Stomach (tissue), 9 donors: ENCODE measurements around the gene SIN3B. TPM values are rescaled to one million over a fixed set of nuclear protein-coding genes. Genes with fewer than 3 reads are reported as not detected.

Experiments
- DNase-seq, 2 donors: peaks; one replicate each; pipeline versions ENCODE4 v3.0.0 to v3.0.0-alpha.2; 2013 to 2019
- H3K27ac ChIP-seq, 5 donors: fragments of 200-600 bp in 4 of 5; sonication (generic) in 4 of 5; one replicate each; pipeline ENCODE4 v1.5.1; 2013 to 2019; ENCODE audit warnings: mild to moderate bottlenecking in 1 of 5, moderate library complexity in 1 of 5
- H3K27me3 ChIP-seq, 3 donors: fragments of 200-600 bp; sonication (generic); one replicate each; pipeline ENCODE4 v1.5.1; 2017 to 2019; ENCODE audit warnings: mixed run types in 1 of 3
- H3K36me3 ChIP-seq, 4 donors: fragments of 200-600 bp; sonication (generic); 1 replicate in 3 of 4; 2 replicates in 1 of 4; pipeline ENCODE4 v1.5.1; 2016 to 2019
- H3K4me1 ChIP-seq, 4 donors: fragments of 200-600 bp; sonication (generic); one replicate each; pipeline ENCODE4 v1.5.1; 2016 to 2019
- H3K4me3 ChIP-seq, 4 donors: fragments of 200-600 bp; sonication (generic) in 3 of 4; one replicate each; pipeline ENCODE4 v1.5.1; 2016 to 2019; ENCODE audit warnings: mild to moderate bottlenecking in 1 of 4
- H3K9me3 ChIP-seq, 4 donors: fragments of 200-600 bp; sonication (generic); one replicate each; pipeline ENCODE4 v1.5.1; 2016 to 2019
- EP300 ChIP-seq: sonication (generic); formaldehyde crosslinking; IDR thresholded peaks from one replicate; pipeline ENCODE4 v1.6.1; 2017; ENCODE audit warnings: antibody characterized with exemption
- POLR2A ChIP-seq, 4 donors: fragments of 450-650 bp; IDR thresholded peaks; one replicate each; pipeline ENCODE4 v1.6.1; 2016; ENCODE audit warnings: antibody characterized with exemption in 4 of 4, control low read depth in 2 of 4, mild to moderate bottlenecking in 1 of 4, moderate library complexity in 1 of 4
- POLR2AphosphoS5 ChIP-seq, 3 donors: sonication (generic); formaldehyde crosslinking; IDR thresholded peaks; one replicate each; pipeline ENCODE4 v1.6.1; 2016; ENCODE audit warnings: antibody characterized with exemption in 3 of 3
- WGBS, 5 donors: extraction: QIAGEN DNeasy Blood & Tissue Kit in 3 of 5; methylation state at CpG; one replicate each; pipeline versions ENCODE4 v1.1.5 to v1.1.7; 2013 to 2018; 5-methylcytosine and 5-hydroxymethylcytosine counted together
- intact Hi-C: fragments of 100-400 bp; cut with DNase I; formaldehyde crosslinking; loops from one replicate; pipeline ENCODE4 v1.15.1; 2023; ENCODE audit warnings: low total_unique reads
- polyA plus RNA-seq, 3 donors: library from polyadenylated mRNA; stranded (reverse); fragments of 200-250 nt; gene quantifications; one replicate each; pipeline ENCODE4 v1.2.3, GENCODE V29; 2013
- total RNA-seq, 5 donors: library from RNA; depleted of rRNA; stranded (reverse); fragments of >200 nt; gene quantifications; one replicate each; pipeline versions ENCODE4 v1.1.0 to v1.2.3, GENCODE V29; 2014 to 2016
- TF ChIP-seq, protein P1 (sequence below), 7 experiments: fragments of 450-650 bp in 4 of 7; fragments of 200-600 bp in 3 of 7; sonication (generic) in 3 of 7; IDR thresholded peaks; one replicate each; pipeline ENCODE4 v1.5.1; 2016 to 2019; ENCODE audit warnings: antibody characterized with exemption in 7 of 7, control low read depth in 2 of 7, mild to moderate bottlenecking in 1 of 7
- donor health status: healthy with polysubstance abuse.
- donor health status: Bipolar disorder and iron deficiency.
- donor health status: healthy.

The SIN3B gene
- total and polyA plus RNA-seq, 8 donors: 9.2 to 566 (median 62.4) TPM

DNA sequence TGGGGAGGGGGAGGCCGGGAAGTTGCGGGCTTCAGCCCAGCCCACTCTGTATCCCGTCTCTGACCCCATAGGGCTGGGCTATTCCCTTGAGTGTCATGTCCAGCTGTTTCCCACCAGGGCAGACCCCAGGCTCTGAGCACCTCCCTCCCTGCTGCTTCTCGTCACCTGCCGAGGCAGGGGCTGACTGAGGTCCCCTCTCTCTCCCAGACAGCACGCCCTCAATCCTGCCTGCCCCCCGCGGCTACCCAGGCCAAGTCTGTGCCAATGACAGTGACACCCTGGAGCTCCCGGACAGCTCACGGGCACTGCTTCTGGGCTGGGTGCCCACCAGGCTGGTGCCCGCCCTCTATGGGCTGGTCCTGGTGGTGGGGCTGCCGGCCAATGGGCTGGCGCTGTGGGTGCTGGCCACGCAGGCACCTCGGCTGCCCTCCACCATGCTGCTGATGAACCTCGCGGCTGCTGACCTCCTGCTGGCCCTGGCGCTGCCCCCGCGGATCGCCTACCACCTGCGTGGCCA is 60.2 kb downstream of the SIN3B start:
- Histone ChIP-seq H3K27ac (peak overlapping the region; percentile 50 to 79 (median 58)), H3K27me3 (peaks cover 0 to 43% (median 5%) of the 10 kb centered on the region in 3 donors), H3K4me1 (peaks cover 0 to 19% (median 10%) of the 10 kb centered on the region in 4 donors), H3K4me3 (peak overlapping the region; percentile 17 to 29 (median 20)), H3K36me3 (no peaks in the 10 kb centered on the region), H3K9me3 (no peaks in the 10 kb centered on the region)
- DNase-seq: peak in 1 of 2 donors; percentile 50
- no peak for TF ChIP-seq POLR2A (IDR thresholded peaks at IDR 0.05)
- no peak for TF ChIP-seq POLR2AphosphoS5 (IDR thresholded peaks at IDR 0.05)
- no peak for TF ChIP-seq EP300
- TF ChIP-seq, protein P1, sequence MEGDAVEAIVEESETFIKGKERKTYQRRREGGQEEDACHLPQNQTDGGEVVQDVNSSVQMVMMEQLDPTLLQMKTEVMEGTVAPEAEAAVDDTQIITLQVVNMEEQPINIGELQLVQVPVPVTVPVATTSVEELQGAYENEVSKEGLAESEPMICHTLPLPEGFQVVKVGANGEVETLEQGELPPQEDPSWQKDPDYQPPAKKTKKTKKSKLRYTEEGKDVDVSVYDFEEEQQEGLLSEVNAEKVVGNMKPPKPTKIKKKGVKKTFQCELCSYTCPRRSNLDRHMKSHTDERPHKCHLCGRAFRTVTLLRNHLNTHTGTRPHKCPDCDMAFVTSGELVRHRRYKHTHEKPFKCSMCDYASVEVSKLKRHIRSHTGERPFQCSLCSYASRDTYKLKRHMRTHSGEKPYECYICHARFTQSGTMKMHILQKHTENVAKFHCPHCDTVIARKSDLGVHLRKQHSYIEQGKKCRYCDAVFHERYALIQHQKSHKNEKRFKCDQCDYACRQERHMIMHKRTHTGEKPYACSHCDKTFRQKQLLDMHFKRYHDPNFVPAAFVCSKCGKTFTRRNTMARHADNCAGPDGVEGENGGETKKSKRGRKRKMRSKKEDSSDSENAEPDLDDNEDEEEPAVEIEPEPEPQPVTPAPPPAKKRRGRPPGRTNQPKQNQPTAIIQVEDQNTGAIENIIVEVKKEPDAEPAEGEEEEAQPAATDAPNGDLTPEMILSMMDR (IDR thresholded peaks at IDR 0.05): no peak
- 31 to 64% (median 60%) methylated on average over 9 to 22 of the region's 22 CpGs for WGBS, 5 donors
- intact Hi-C loops: no loop called here

DNA sequence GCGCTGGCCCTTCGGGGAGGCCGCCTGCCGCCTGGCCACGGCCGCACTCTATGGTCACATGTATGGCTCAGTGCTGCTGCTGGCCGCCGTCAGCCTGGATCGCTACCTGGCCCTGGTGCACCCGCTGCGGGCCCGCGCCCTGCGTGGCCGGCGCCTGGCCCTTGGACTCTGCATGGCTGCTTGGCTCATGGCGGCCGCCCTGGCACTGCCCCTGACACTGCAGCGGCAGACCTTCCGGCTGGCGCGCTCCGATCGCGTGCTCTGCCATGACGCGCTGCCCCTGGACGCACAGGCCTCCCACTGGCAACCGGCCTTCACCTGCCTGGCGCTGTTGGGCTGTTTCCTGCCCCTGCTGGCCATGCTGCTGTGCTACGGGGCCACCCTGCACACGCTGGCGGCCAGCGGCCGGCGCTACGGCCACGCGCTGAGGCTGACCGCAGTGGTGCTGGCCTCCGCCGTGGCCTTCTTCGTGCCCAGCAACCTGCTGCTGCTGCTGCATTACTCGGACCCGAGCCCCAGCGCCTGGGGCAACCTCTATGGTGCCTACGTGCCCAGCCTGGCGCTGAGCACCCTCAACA is 60.8 kb downstream of the SIN3B start:
- peaks cover 0 to 19% (median 10%) of the 10 kb centered on the region in 4 donors for H3K4me1 ChIP-seq
- intact Hi-C loops: no loop called here
- no peaks in the 10 kb centered on the region for H3K9me3 ChIP-seq
- no peaks in the 10 kb centered on the region for H3K36me3 ChIP-seq
- H3K4me3 ChIP-seq: peak overlapping the region in 3 of 4 donors; percentile 18 to 29 (median 22)
- DNase-seq: no peak
- WGBS, 5 donors: 82 to 91% (median 89%) methylated on average over 11 to 48 of the region's 48 CpGs
- peak overlapping the region; percentile 50 to 79 (median 58) for H3K27ac ChIP-seq
- TF ChIP-seq POLR2A (IDR thresholded peaks at IDR 0.05): no peak
- TF ChIP-seq EP300: no peak
- TF ChIP-seq POLR2AphosphoS5 (IDR thresholded peaks at IDR 0.05): no peak
- TF ChIP-seq, protein P1 (IDR thresholded peaks at IDR 0.05): no peak
- H3K27me3 ChIP-seq: peaks cover 0 to 43% (median 5%) of the 10 kb centered on the region in 3 donors

DNA sequence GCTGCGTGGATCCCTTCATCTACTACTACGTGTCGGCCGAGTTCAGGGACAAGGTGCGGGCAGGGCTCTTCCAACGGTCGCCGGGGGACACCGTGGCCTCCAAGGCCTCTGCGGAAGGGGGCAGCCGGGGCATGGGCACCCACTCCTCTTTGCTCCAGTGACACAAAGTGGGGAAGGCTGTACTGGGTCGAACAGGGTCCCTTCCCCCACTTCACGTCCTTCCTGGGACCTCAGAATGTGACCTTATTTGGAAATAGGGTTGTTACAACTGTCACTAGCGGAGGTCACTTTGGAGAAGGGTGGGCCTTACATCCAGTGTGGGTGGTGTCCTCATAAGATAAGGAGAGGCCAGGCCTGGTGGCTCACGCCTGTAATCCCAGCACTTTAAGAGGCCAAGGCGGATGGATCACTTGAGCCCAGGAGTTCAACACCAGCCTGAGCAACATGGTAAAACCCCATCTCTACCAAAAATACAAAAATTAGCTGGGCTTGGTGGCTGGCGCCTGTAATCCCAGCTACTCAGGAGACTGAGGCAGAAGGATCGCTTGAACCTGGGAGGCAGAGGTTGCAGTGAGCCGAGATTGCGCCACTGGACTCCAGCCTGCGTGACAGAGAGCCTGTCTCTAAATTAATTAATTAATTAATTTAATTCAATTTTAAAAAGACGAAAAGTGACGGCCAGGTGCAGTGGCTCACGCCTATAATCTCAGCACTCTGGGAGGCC is 61.4 kb downstream of the SIN3B start:
- no peak for DNase-seq
- TF ChIP-seq, protein P1 (IDR thresholded peaks at IDR 0.05): no peak
- no peak for TF ChIP-seq POLR2AphosphoS5 (IDR thresholded peaks at IDR 0.05)
- TF ChIP-seq POLR2A (IDR thresholded peaks at IDR 0.05): no peak
- TF ChIP-seq EP300: no peak
- Histone ChIP-seq H3K4me1 (peaks cover 0 to 21% (median 11%) of the 10 kb centered on the region in 4 donors), H3K36me3 (no peaks in the 10 kb centered on the region), H3K27ac (peak overlapping the region in 3 of 5 donors; percentile 54 to 79 (median 73)), H3K27me3 (peaks cover 0 to 43% (median 5%) of the 10 kb centered on the region in 3 donors), H3K4me3 (peak overlapping the region in 1 of 4 donors; percentile 29), H3K9me3 (no peaks in the 10 kb centered on the region)
- intact Hi-C loops: no loop called here
- WGBS, 5 donors: 78 to 87% (median 81%) methylated on average over 15 to 24 of the region's 24 CpGs

DNA sequence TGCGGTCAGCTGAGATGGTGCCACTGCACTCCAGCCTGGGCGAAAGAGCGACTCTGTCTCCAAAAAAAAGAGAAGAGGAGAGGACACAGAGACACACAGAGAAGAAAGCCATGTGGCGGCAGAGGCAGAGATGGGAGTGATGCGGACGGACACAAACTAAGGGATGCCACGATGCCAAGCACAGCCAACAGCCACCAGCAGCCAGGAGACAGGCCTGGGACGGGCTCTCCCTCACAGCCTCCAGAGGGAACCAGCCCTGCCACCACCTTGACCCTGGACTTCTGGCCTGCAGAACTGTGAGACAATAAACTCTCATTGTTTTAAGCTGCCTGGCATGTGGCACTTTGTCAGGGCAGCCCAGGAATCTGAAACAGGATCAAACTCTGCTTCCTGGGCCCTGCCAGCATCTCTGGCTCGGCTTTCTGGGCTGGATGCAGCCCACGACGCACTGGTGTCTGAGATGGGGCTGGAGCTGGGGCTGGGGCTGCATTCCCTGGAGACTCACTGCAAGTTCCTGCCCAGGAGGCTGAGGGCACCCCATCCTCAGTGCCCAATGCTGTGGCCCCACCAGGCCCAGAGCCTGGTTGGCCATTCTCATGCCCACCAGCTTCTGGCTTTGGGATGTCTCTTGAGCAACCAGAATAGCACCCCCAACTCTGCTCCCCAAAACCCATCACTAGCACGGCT is 62.6 kb downstream of the SIN3B start:
- H3K27ac ChIP-seq: no peak overlapping the region
- TF ChIP-seq EP300 (no peak), POLR2A (IDR thresholded peaks at IDR 0.05) (no peak), POLR2AphosphoS5 (IDR thresholded peaks at IDR 0.05) (no peak)
- TF ChIP-seq, protein P1 (IDR thresholded peaks at IDR 0.05): no peak
- H3K27me3 ChIP-seq: peaks cover 0 to 45% (median 10%) of the 10 kb centered on the region in 3 donors
- no peak overlapping the region for H3K4me3 ChIP-seq
- peaks cover 0 to 33% (median 23%) of the 10 kb centered on the region in 4 donors for H3K4me1 ChIP-seq
- H3K9me3 ChIP-seq: no peaks in the 10 kb centered on the region
- DNase-seq: no peak
- 82 to 87% (median 84%) methylated on average over 11 to 12 of the region's 12 CpGs for WGBS, 5 donors
- intact Hi-C loops: no loop called here
- no peaks in the 10 kb centered on the region for H3K36me3 ChIP-seq
